Ammon's horn (tissue), 1 donor: ENCODE data around the gene SNX9.
"Not testable (repeated sequence)": the region's sequence is repeated elsewhere in the genome, so short reads cannot be mapped to it uniquely, and the experiment has no call there.

Source experiments
- DNase-seq: peaks from one replicate; pipeline ENCODE4 v3.0.0-alpha.2; 2016; ENCODE audit warnings: low spot score

Gene SNX9

GRCh38 chr6:157831424-157832249 is 8.6 kb downstream of the SNX9 start:
- DNase-seq: no peak

DNA sequence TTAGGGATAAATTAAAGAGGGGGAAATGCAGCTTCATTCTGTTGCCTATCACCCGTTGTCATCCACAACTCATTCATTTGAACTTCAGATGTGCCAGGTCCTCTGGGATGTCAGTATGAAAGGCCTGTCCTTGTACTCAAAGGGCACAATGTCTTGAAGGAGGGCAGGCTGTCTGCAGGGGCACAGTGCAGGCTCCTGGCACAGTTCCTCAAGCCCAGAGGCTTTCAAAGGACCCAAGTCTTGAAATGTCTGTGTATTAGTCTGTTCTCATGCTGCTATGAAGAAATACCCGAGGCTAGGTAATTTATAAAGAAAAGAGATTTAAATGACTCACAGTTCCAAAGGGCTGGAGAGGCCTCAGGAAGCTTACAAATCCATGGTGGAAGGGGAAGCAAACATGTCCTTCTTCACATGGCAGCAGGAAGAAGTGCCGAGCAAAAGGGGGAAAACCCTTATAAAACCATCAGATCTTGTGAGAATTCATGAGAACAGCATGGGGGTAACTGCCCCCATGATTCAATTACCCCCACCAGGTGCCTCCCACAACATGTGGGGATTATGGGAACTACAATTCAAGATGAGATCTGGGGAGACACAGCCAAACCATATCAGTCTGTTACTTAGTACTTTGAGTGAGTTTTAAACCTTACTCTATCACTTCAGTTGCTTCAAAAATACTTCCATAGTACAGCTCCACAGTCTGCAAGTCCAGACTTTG is 9.4 kb downstream of the SNX9 start:
- DNase-seq: no peak

- DNase-seq: no peak
Observed at GRCh38 chr6:157834549-157834948, 11.5 kb downstream of the SNX9 start.

- DNase-seq: no peak
Observed at GRCh38 chr6:157838718-157839430, 15.8 kb downstream of the SNX9 start.

GRCh38 chr6:157839606-157840005 is 16.6 kb downstream of the SNX9 start:
- no peak for DNase-seq

- no peak for DNase-seq
Observed at GRCh38 chr6:157840261-157840660, 17.2 kb downstream of the SNX9 start.

- no peak for DNase-seq
Observed at GRCh38 chr6:157840776-157841175, 17.7 kb downstream of the SNX9 start.

GRCh38 chr6:157841211-157841840 is 18.3 kb downstream of the SNX9 start:
- no peak for DNase-seq

DNA sequence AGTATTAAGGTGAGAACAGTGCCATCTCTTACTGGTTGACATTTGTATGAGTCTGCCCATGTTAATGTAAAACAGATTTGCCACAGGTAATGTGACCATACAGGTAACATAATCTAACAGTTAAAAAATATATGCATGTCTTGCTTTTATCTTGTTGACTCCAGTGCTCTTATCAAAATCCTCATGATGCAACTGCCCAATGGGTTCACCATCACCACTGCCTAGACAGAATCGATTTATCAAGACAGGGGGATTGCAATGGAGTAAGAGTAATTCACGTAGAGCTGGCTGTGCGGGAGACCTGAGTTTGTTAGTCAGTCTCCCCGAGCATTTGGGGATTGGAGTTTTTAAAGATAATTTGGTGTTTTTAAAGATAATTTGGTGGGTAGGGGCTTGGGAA is 19.2 kb downstream of the SNX9 start:
- no peak for DNase-seq

GRCh38 chr6:157844196-157844595 is 21.1 kb downstream of the SNX9 start:
- DNase-seq: not testable (repeated sequence)

GRCh38 chr6:157845493-157846259 is 22.6 kb downstream of the SNX9 start:
- no peak for DNase-seq

DNA sequence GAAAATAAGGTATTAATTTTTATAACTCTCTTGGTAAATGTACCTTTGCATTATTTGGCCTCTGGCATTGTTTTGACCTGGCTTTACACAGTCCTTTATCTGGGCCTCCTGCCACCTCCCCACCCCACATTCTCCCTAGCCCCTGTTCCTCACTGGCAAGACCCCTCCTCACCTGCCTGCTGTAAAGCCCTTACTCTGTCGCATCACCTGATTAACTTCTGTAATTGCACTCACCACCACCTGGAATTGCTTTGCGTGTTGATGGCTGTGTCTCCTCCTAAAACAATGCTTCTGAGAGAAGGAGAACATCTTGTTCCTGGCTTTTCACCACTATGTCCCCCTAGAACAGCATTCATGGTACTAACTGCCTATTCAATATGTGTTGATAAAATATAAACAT is 24.8 kb downstream of the SNX9 start:
- DNase-seq: no peak

- no peak for DNase-seq
Observed at GRCh38 chr6:157848693-157849092, 25.6 kb downstream of the SNX9 start.

DNA sequence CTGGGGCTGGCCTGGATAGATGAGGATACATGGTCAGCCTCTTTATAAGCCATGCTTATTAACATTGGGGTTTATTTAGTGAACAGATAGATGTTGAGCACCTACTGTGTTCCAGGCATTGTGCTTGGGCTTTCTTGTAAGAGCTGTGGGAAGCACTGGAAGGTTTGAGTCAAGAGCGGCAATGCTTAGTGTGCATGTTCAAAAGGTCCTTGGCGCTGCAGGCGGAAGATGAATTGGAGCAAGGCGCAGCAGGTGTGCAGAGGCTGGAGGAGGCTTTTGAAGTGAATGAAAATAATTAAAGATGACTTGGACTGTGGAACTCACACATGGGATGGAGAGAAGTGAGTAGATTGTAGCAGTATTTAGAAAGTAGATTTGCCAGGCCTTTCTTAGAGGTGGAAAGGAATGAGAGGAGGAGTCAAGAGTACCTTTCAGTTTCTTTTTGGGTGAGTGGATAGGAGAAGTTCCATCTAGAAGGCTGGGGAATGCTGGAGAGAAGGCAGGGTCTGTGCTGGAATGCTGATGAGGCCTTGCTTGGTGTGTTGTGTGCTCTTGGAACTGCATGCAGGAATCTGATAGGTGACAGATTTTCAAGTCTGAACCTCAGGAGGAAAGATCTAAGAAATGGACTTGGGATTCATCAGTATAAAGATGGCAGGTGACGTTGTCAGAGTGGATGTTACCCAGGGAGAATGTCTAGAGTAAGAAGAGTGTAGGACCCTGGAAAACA is 26.4 kb downstream of the SNX9 start:
- DNase-seq: no peak

DNA sequence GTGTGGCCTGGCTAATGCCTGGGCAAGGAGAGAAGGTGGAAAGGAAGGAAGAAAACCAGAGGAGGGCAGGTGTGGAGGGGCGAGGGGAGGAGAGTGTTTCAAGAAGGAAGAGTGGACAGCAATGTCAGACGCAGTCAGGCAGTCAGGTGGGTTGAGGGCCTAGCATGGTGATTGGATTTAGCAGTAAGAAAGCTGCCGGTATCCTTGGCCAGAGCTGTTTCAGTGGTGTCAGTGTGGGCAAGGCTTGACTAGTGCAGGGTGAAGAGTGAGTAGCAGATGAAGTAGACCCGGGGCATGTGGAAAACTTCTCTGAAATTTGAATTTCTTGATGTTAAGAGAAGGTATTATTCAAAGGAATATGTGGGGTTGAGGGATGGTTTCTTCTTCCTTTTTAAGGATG is 27.0 kb downstream of the SNX9 start:
- no peak for DNase-seq

DNA sequence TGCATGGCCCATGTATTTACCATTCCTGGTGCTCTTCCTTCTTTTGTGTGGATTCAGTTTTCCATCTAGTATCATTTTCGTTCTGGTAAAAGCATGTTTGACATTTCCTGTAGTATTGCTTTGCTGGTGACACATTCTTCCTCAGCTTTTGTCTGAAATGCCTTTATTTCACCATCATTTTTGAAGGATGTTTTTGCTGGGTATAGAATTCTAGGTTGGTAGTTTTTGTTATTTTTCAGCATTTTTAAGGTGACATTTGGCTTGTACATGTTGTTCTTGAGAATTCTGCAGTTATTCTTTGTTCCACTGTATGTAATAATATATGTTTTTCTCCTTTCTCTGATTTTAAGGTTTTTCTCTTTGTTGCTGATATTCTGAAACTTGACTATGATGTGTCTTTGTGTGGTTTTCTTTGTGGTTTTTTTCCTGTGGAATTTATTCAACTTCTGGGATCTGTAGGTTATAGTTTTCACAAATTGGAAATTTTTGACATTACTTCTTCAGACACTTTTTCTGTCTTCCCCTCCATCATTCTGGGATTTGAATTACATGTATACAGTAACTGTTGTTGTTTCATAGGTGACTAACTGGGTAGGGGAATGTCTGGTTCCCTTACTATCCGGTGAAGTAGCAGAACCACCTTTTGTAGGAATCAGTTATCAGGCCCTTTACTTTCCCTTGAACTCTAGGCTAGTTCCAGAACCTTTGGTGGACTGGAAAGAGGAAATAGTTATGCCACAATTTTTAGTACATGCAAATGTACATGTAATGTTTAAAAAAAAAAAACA is 30.2 kb downstream of the SNX9 start:
- DNase-seq: no peak

- no peak for DNase-seq
Observed at GRCh38 chr6:157853902-157854502, 31.0 kb downstream of the SNX9 start.

GRCh38 chr6:157855325-157855724 is 32.3 kb downstream of the SNX9 start:
- no peak for DNase-seq

GRCh38 chr6:157855804-157856203 is 32.8 kb downstream of the SNX9 start:
- DNase-seq: not testable (repeated sequence)

- DNase-seq: not testable (repeated sequence)
Observed at GRCh38 chr6:157858664-157859063, 35.6 kb downstream of the SNX9 start.
